Anterior cingulate cortex (tissue), 58 donors: Measurements from ENCODE around the gene ROR2.

Experiments
- DNase-seq, 58 donors: peaks; one replicate each; lab custom pipeline; 2025; lab: John Stamatoyannopoulos, UW

The ROR2 gene

DNA sequence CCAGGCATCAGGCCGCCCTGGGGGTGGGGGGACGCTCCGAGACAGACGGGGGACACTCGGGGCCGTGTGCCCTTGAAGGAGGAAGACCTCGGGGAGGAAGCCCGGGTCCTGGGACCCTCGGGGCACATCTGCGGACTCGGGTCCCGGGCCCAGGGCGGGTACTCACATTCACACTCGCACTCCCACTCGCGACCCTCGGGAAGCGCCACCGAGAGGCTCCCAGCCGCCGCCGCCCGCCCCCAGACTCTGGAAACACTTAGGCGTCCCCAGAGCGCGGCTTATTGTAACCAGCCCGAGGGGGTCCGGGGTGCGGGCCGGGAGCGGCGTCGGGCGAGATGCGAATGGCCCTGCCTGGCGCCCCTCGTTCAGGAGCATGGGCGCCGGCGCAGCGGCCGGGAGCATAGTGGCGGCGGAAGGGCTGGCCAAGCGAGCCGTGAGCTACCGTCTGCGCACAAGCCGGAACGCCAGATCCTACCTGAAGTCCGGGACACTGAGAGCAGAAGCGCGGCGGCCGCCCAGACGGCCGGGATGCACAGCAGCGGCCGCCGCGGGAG is 559 bp downstream of the ROR2 start:
- no peak for DNase-seq

DNA sequence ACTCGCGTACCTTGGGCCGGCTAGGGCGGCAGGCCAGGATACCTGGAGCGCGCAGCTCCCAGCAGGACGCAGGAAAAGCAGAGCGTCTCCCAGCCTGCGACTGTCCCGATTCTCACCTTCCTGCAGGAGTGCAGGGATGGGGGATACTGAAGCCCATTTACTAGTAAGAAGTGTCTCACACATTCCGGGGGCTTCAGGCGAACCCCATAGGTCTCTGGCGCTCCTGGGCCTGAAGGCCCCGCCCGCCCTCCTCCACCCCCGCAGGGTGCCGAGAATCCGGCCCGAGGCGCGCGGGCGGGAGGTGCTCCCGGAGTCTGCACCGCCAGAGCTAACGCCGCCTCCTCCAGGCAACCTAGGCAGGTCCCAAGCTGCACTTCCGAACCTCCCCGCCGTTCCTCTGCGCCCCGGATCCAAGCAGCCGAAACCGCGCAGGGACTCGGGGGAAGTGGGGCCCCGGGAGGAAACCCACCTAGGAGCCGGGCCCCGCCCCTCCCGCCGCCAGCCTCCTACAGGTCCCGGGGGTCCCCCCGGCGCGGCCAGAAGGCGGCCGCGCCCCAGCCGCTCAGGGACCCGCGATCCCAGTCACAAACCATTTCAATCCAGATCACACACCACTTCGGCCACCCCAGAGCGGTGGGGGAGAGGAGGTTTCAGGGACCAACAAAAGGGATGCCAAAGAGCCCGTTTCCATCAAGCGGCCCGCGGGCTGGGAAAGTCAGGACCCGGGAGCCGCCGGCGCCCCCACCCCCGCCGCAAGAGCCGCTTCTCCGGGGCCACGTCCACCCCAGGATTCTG is 1.2 kb downstream of the ROR2 start:
- peak in 1 of 58 donors; percentile 9 for DNase-seq

DNA sequence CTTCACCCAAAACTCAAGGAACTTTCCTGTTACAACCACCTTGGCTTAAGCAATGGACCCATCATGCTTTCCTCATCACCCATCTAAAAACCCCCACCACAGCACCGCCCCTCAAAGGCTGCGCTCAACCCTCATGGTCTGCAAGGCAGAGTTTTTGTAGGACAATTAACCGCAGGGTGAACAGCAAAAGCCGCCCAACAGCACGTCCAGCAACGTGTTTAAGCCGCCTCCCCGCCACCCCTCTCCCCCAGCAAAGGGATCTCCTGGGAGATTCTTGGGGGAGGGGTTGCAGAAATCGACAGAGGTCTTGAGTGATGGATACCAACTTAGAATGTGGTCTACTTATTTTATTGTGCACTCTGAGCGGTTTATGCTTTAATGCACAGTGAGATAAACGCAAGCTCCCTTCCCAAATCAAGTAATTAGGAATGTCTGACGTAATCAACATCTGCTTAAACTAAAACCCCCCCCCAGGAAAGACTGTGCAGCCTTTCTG is 1.9 kb downstream of the ROR2 start:
- DNase-seq, result no peak

DNA sequence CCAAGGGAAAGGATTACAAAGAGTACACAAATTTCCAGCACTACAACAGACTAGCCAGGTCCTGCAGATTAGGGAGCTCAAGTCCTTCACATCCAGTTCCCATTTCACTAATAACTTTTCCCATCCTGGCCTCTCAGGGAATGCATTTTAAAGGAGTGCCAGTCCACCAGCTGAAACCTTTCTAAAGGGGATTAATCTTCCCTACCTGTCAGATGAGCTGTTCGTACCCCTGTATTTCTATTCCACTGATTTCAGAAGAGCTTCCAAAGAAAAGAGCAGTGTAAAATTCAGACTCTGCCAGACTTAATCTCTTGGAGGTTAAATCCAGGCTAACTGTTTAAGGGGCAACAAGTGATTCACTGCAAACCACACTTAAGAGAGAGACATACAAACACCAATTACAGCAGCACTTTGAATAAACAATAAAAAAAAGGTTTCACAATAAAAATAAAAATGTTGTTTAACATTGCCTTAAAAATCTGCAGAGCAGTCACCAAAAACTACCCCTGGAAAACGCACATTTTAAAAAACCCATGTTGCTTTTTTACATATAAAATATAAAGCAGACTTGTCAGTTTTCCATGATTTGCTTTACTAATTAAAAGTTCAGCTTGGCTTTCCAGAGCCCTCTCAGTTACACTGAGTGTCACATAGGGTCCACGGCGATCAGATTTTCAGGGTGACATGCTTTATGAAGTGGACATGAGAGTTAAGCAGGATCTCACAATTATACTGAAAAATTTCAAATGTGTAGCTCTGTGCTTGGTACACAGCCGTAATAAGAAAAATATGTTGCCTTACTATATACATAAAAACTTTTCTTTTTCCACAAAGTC is 3.2 kb downstream of the ROR2 start:
- no peak for DNase-seq

DNA sequence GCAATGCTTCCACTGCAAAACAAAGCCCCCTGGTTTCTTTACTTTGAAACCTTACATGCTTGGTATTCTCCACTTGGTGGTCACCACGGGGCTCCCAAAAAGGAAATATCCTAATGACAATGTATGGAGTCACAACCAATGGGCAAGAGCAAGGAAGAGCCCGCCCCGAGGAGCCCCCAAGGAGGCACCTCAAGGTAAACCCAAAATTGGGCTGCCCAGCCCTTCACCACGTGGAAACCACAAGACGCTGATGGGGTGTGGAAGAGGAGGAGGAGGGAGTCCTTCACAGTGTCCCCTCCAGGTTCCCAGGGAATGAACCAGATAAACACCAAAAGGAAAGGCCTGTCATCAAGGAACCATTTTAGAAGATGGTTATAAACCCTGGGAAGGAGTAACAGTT is 3.8 kb downstream of the ROR2 start:
- DNase-seq, result no peak

DNA sequence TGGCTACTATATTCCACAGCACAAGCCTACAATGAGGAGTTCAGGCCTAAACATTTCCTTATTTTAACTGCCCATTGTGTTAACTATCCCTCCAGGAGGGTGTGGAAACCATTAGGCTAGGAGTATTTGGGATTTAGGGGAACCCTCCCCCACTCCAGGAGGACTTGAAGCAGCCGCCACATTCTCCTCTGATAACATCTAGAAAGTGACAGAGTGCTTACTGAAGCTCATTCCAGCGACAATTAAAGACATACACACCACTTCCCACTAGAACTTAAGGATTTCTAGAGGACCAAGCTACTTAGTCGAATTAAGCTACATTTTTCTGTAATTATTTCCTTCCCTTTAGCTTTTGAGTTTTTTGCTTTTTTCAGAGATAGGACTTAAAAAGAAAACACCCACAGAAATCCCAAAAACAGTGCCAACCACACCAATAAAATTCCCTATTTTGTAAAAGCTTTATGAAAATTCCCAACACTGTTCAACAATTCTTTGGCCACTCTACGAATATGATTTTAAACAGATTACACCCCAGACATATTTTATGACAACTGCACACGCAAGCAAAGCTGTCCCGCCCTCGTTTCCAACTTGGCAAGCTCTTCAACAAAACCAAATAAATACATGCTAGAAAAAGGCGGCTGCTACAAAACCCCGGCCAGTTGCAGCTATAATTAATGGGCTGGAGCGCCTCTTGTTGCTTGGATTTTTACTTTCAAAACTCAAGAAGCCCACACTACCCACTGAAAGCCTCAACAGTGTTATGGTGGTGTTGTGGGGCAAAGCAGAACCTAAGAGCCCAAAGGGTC is 4.5 kb downstream of the ROR2 start:
- DNase-seq, result no peak

DNA sequence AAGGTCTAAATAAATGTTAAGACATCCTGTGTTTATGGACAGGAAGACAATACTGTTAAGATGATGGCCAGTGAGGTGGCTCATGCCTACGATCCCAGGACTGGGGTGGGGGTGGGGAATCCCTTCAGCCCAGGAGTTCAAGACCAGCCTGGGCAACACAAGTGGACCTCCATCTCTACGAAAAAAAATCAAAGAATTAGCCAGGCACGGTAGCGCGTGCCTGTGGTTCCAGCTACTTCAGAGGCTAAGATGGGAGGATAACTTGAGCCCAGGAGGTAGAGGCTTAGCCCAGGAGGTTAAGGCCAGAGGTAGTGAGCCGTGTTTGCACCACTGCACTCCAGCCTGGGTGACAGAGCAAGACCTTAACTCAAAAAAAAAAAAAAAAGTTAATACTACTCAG is 5.3 kb downstream of the ROR2 start:
- no peak for DNase-seq

DNA sequence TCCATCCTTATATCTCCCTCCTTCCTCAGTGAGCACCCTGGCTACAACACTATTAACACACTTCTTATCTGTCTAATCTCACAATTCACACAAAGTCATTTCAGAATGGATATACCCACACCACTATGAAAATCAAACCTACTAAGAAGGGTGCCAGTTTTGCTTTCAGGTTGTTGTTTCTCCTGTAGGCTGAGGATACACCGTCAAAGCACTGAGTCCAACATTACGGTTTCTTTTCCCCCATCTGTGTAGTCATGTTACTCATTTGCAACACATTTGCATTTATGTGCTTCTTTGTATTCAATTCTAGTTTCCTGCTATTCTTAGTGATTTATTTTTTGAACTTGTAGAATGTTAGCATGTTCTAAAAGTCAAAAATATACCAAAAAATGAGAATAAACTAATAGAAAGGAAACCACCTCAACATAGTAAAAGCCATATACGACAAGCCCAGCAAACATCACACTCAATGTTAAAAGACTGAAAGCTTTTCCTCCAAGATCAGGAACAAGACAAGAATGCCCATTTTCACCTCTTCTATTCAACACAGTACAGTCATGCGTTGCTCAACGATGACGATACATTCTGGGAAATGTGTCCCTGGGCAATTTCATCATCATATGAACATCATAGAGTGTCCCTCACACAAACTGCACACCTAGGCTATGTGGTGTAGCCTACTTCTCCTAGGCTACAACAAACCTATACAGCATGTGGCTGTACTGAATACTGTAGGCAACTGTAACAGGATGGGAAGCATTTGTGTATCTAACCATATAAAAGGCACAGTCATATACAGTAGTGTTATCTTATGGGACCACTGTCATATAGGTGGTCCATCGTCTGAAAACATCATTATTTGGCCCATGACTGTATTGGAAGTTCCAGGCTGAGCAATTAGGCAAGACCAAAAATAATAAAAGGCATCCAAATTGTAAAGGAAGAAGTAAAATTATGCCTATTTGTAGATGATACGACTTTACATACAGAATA is 6.3 kb downstream of the ROR2 start:
- no peak for DNase-seq

DNA sequence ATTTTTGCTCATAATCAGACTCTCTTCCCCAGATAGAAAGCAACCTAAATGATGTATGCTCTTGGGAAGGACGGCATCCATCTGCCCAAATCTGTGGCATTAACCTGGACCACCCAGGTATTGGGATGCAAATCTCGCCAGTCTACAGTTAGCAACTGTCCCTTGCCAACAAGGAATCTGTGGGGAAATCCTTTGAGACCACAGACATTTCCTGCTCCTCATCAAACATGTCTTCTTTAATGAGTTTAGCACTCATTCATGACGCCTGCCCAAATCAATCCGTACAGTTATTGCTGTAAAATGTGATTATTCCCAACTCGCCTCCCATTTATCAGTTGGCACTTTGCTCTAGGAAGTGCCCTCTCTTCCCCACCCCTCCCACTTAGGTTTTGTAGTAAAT is 7.8 kb downstream of the ROR2 start:
- DNase-seq, result no peak

DNA sequence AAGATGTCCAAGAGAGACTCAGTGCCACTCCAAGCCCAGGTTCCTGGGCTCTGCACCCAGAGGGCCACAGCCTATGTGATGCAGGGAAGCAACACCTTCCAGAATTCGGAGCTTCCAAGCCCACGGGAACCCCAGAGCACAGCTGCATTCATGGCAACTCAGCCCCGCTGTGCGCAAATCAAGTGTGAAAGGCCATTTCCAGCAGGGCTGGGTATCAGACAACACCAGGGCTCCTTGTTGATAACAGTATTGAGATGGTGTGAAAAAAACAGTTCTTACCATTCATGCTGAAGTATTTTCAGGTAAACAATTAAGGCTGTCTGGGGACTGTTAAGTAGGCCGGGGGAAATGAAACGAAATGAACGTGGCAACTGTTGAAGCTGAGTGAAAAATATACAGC is 10.1 kb downstream of the ROR2 start:
- DNase-seq, result no peak

DNA sequence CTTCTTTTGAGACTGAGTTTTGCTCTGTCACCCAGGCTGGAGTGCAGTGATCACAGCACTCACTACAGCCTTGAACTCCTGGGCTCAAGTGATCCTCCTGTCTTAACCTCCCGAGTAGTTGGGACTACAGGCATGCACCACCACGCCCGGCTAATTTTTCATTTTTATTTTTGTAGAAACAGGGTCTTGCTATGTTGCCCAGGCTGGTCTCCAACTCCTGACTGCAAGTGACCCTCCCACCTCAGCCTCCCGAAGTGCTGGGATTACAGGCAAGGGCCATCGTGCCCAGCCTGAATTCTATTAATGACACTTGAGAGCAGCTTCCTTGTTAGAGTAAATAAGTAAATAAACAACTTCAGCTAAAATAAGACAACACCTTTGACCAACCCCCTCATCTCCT is 12.3 kb downstream of the ROR2 start:
- no peak for DNase-seq

DNA sequence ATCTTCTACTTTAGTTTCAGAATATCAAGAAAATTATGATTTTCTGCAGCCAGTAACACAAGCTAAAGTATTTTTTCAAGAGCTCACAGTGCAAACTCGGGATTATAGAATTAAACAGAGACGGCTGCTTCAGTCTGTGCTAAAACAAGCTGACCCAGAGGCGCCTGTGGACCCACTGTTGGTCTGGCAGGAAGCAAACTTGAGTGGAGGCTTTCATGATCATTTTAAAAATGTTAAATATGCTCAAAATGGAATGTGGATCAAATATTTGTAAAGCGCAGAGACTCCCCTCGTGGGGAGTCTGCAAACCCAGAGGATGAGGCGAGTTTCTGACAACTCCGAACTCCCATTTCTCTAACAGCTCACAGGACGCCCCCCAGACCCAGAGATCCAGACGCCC is 13.0 kb downstream of the ROR2 start:
- no peak for DNase-seq

DNA sequence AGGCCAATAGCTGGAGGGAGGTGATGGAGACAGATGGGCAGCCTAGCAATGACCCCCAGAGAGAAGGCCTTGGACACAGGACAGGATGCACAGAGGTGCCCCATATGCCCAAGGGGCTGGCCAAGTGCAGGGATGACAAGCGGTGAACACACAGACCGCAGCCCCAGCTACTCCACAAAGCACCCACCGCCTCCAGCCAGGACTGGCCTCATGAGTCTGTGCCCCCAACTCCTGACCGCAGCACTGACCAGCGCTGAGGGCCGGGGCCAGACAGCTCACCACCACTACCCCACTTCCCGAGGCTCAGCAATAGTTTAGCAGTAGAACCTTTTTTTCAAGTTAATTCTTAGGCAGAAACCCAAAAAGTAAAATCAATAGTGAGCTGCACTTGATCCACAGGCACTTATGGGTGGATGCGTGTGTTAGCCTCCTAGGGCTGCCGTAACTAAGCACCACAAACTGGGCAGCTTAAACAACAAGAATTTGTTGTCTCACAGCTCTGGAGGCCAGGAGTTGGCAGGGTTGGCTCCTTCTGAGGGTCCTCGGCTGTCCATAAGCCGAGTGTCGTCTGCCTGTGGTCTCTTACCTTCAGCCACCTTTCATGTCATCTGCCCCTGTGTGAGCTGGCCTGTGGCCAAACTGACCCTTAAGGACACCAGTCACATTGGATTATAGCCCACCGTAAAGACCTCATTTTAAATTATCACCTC is 14.1 kb downstream of the ROR2 start:
- DNase-seq, result no peak

DNA sequence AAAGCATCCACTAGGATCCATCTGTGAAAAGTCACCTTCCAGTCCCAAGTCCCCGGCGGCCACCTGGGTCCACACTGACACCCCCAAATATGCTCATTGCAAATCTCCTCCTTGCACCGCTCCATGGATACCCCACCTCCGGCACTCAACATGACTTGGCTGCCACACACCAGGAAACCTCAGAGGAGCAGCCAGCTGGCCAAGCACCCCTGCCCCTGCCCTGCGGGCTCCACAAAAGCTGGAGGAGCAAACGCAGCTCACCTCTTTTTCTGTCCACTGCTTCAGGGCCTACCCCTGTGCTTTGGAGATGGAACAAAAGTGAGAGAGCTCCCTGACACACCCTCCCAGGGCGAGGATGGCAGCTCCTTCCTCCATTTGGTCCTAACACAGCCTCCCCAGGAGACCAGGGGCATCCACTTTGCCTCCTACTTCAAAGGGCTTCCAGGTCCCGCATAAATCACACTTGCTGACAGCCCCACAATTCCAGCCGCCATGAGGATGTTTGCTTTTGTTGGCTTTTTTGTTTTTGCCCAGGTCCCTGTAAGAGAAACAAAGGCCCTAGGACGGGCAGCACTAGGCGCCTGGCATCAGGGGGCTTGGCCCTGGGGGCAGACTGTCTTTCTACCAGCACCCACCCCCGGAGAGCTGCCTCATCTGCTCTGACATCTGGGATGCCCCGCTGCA is 14.8 kb downstream of the ROR2 start:
- DNase-seq, result no peak

DNA sequence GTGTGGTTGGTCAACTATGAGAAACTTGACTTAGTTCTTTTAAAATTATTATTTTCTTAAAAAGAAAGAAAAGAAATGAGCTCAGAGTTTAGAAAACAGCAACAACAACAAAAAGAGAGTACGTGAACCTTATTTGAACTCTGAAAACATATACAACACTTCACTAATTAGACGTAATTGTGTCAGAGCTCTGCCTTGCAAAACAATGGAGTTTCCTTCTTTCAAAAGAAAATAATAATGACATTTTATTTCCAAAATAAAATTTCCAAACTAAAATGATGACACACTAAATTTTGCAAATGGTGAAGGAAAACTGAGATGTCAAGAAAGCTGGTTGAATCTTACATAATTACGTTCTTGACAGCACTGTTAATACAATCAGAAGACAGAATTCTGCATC is 15.4 kb downstream of the ROR2 start:
- DNase-seq, result no peak

DNA sequence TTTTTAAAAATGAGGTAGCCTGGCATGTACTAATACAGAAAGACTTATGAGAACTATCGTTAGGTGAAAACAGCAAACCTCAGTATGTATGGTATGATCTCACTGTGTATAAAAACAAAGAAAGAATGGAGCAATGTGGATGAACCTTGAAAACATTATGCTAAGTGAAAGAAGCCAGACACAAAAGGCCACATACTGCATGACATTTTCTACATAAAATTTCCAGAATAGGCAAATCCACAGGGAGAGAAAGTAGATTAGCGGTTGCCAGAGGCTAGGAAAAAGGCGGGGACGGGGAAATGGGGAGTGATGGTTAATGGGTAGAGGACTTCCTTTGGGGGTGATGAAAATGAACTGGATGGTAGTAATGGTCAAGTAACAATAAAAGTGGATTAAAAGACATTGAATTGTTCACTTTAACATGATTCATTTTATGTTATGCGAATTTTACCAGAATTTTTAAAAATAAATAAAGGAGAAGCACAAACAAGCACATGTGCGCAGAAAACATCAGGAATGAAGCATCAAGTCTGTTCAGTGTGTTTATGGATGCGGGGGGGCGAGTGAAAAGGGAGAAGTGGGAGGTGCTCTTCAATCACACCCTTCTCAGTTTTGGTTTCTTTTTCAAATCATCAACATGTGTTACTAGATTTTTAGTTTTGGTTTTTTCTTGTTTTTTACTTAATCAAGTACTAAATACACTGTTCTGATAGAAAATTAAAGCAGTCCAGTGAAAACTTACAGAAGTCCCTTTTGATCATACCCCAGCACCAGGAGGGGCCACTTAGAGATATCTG is 16.3 kb downstream of the ROR2 start:
- no peak for DNase-seq

DNA sequence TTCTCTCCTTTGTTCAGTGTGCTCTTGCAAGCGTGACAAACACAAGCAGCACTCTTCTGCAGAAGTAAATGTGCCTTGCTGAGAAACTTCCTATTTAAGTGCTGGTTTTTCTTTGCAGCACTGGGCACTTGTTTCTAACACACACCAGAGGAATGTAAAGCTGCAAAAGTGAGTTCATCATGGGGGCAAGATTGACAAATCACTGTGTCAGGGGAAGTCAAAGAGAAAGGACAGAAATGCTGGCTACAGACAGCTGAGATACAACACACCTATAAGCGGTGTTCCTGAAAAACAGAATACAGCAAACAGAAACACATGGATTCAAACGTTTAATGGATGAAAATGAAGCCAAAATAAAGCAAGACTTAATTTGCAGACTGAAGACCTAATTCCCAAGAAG is 19.6 kb downstream of the ROR2 start:
- DNase-seq, result no peak
